Fibroblast of lung (primary cell): ENCODE measurements around the gene ADAMTS17. TPM values are rescaled to one million over a fixed set of nuclear protein-coding genes. Genes with fewer than 3 reads are reported as not detected.

Experiments used
- DNase-seq, 2 donors: peaks; one replicate each; pipeline versions ENCODE4 v3.0.0 to v3.0.0-alpha.2; 2010; ENCODE audit warnings: low read depth in 2 of 2
- H2AFZ ChIP-seq: 2 replicates; pipeline ENCODE4 v1.5.1; 2012; ENCODE audit warnings: low read length, control low read depth, inconsistent platforms
- H3K27ac ChIP-seq: 2 replicates; pipeline ENCODE4 v1.5.1; 2011; ENCODE audit warnings: low read length, control low read depth; ENCODE audit not compliant: insufficient read depth
- H3K27me3 ChIP-seq: 2 replicates; pipeline ENCODE4 v1.5.1; 2011; ENCODE audit warnings: mild to moderate bottlenecking, low read length; ENCODE audit not compliant: control insufficient read depth, insufficient read depth
- H3K36me3 ChIP-seq: 2 replicates; pipeline ENCODE4 v1.5.1; 2011; ENCODE audit warnings: low read length; ENCODE audit not compliant: control insufficient read depth, insufficient read depth
- H3K4me1 ChIP-seq: 2 replicates; pipeline ENCODE4 v1.5.1; 2011; ENCODE audit warnings: low read length; ENCODE audit not compliant: control insufficient read depth, insufficient read depth; ENCODE audit errors: extremely low read depth
- H3K4me2 ChIP-seq: 2 replicates; pipeline ENCODE4 v1.5.1; 2011; ENCODE audit warnings: low read length, control low read depth; ENCODE audit not compliant: insufficient read depth; ENCODE audit errors: extremely low read depth
- H3K4me3 ChIP-seq, 4 experiments: fragments of 200-600 bp in 1 of 4; sonication (generic) in 1 of 4; replicated peaks in 1 of 4; 2 replicates each; pipeline ENCODE4 v1.5.1; 2011 to 2016; ENCODE audit warnings: low read length in 4 of 4, low read depth in 3 of 4, mild to moderate bottlenecking in 3 of 4, control low read depth in 2 of 4, inconsistent platforms in 1 of 4, mixed read lengths in 1 of 4; ENCODE audit not compliant: insufficient read depth in 1 of 4; ENCODE audit errors: control extremely low read depth in 1 of 4
- H3K79me2 ChIP-seq: 2 replicates; pipeline ENCODE4 v1.5.1; 2012; ENCODE audit warnings: mild to moderate bottlenecking, low read length, inconsistent platforms; ENCODE audit not compliant: control insufficient read depth, insufficient read depth
- H3K9ac ChIP-seq: 2 replicates; pipeline ENCODE4 v1.5.1; 2011; ENCODE audit warnings: mild to moderate bottlenecking, low read length, control low read depth; ENCODE audit not compliant: insufficient read depth
- H3K9me3 ChIP-seq: 2 replicates; pipeline ENCODE4 v1.5.1; 2012; ENCODE audit warnings: low read depth, low read length; ENCODE audit not compliant: control insufficient read depth, insufficient read depth
- H4K20me1 ChIP-seq: 2 replicates; pipeline ENCODE4 v1.5.1; 2011; ENCODE audit warnings: low read length; ENCODE audit not compliant: control insufficient read depth, insufficient read depth; ENCODE audit errors: extremely low read depth
- CTCF ChIP-seq, 2 donors: IDR thresholded peaks in 1 of 2; conservative IDR thresholded peaks in 1 of 2; 1 replicate in 1 of 2; 2 replicates in 1 of 2; pipeline ENCODE4 v1.5.1; 2011 to 2012; ENCODE audit warnings: low read length in 2 of 2, control low read depth in 1 of 2, inconsistent platforms in 1 of 2, low read depth in 1 of 2, mild to moderate bottlenecking in 1 of 2
- EZH2 ChIP-seq: IDR thresholded peaks from 2 replicates; pipeline ENCODE4 v1.5.1; 2012; ENCODE audit warnings: low read length, control low read depth, mild to moderate bottlenecking; ENCODE audit errors: missing control alignments
- polyA plus RNA-seq, 2 donors: library from polyadenylated mRNA; depleted of rRNA in 1 of 2; stranded (reverse) in 1 of 2; unstranded in 1 of 2; fragments of >200 nt; gene quantifications; 2 replicates each; pipeline ENCODE4 v1.2.1, GENCODE V29; 2011 to 2012; ENCODE audit warnings: missing spikeins in 1 of 2
- total RNA-seq: library from RNA; depleted of rRNA; stranded (reverse); fragments of >200 nt; gene quantifications from 2 replicates; pipeline ENCODE4 v1.2.1, GENCODE V29; 2014

The ADAMTS17 gene
- total and polyA plus RNA-seq, 2 donors (not counting 1 experiment from before 2014, with no cell fraction given) = 0.09 to 0.17 TPM

GRCh38 chr15:100030586-100031229, 311.1 kb downstream of the ADAMTS17 start:
- H3K79me2 ChIP-seq = no peaks in the 10 kb centered on the region
- H3K36me3 ChIP-seq = no peaks in the 10 kb centered on the region
- DNase-seq = peak; percentile 51 to 71
- no peak overlapping the region for H3K9ac ChIP-seq
- H3K4me2 ChIP-seq = no peak overlapping the region
- H3K4me3 ChIP-seq = no peak overlapping the region
- no peak overlapping the region for H2AFZ ChIP-seq
- no peak for TF ChIP-seq EZH2
- TF ChIP-seq CTCF (conservative IDR thresholded peaks at IDR 0.05 in 1 of 2, IDR thresholded peaks at IDR 0.05 in 1 of 2; ENCODE audit: low read depth in 1 of 2, low read length in 2 of 2) = no peak
- H3K27me3 ChIP-seq = no peaks in the 10 kb centered on the region
- H4K20me1 ChIP-seq = no peaks in the 10 kb centered on the region
- H3K9me3 ChIP-seq = no peaks in the 10 kb centered on the region
- no peaks in the 10 kb centered on the region for H3K4me1 ChIP-seq
- H3K27ac ChIP-seq = no peak overlapping the region

GRCh38 chr15:100029868-100030479, 311.8 kb downstream of the ADAMTS17 start:
- H2AFZ ChIP-seq = no peak overlapping the region
- H3K4me1 ChIP-seq = no peaks in the 10 kb centered on the region
- no peaks in the 10 kb centered on the region for H4K20me1 ChIP-seq
- no peak overlapping the region for H3K9ac ChIP-seq
- no peak overlapping the region for H3K4me3 ChIP-seq
- H3K27me3 ChIP-seq = no peaks in the 10 kb centered on the region
- no peak for DNase-seq
- no peaks in the 10 kb centered on the region for H3K9me3 ChIP-seq
- H3K4me2 ChIP-seq = no peak overlapping the region
- H3K27ac ChIP-seq = no peak overlapping the region
- TF ChIP-seq CTCF (conservative IDR thresholded peaks at IDR 0.05 in 1 of 2, IDR thresholded peaks at IDR 0.05 in 1 of 2; ENCODE audit: low read depth in 1 of 2, low read length in 2 of 2) (no peak), EZH2 (no peak)
- no peaks in the 10 kb centered on the region for H3K36me3 ChIP-seq
- no peaks in the 10 kb centered on the region for H3K79me2 ChIP-seq

- Histone ChIP-seq H3K36me3 (no peaks in the 10 kb centered on the region), H2AFZ (no peak overlapping the region), H3K27ac (no peak overlapping the region), H3K9ac (no peak overlapping the region), H3K4me1 (no peaks in the 10 kb centered on the region), H3K27me3 (no peaks in the 10 kb centered on the region), H3K4me2 (no peak overlapping the region), H3K79me2 (no peaks in the 10 kb centered on the region), H3K9me3 (no peaks in the 10 kb centered on the region), H3K4me3 (no peak overlapping the region), H4K20me1 (no peaks in the 10 kb centered on the region)
- DNase-seq = no peak
- no peak for TF ChIP-seq EZH2
- TF ChIP-seq CTCF (conservative IDR thresholded peaks at IDR 0.05 in 1 of 2, IDR thresholded peaks at IDR 0.05 in 1 of 2; ENCODE audit: low read depth in 1 of 2, low read length in 2 of 2) = no peak
These were observed 312.7 kb downstream of the ADAMTS17 start for GRCh38 chr15:100029045-100029444.
